GM12878 (cell line): ENCODE measurements around the gene CS.

ENCODE experiments used
- CTCF ChIP-seq, 3 experiments: IDR thresholded peaks in 2 of 3; conservative IDR thresholded peaks in 1 of 3; 2 replicates each; pipeline ENCODE4 v1.5.1; 2011; ENCODE audit warnings: low read depth in 3 of 3, low read length in 3 of 3, mild to moderate bottlenecking in 3 of 3, control low read depth in 2 of 3, moderate library complexity in 2 of 3, inconsistent platforms in 1 of 3, mixed read lengths in 1 of 3; ENCODE audit not compliant: control insufficient read depth in 2 of 3, insufficient read depth in 1 of 3; ENCODE audit errors: extremely low read depth in 1 of 3
- EZH2 ChIP-seq: IDR thresholded peaks from 2 replicates; pipeline ENCODE4 v1.6.1; 2012; ENCODE audit warnings: low read depth, mild to moderate bottlenecking, control low read depth, inconsistent platforms, low read length, borderline replicate concordance; ENCODE audit not compliant: control insufficient read depth
- MEF2A ChIP-seq: IDR thresholded peaks from 2 replicates; pipeline ENCODE4 v1.6.1; 2011; ENCODE audit warnings: low read depth, mild to moderate bottlenecking, low read length, moderate library complexity; ENCODE audit not compliant: insufficient read depth

- no peak for TF ChIP-seq CTCF (IDR thresholded peaks at IDR 0.05 in 2 of 3, conservative IDR thresholded peaks at IDR 0.05 in 1 of 3; ENCODE audit: control insufficient read depth in 2 of 3, extremely low read depth in 1 of 3, insufficient read depth in 1 of 3, low read depth in 3 of 3, low read length in 3 of 3)
- no peak for TF ChIP-seq EZH2
- no peak for TF ChIP-seq MEF2A
These were observed 20.9 kb upstream of the CS start for GRCh38 chr12:56321027-56321426.
